Mesenchymal stem cell (in vitro differentiated cells and primary cell): ENCODE results near the gene CRHR1.

Experiments
- DNase-seq: peaks from one replicate; pipeline ENCODE4 v3.0.0-alpha.2; 2013
- H2AFZ ChIP-seq: one replicate; pipeline ENCODE4 v1.6.1; 2013; ENCODE audit warnings: low read depth, mild to moderate bottlenecking, control low read depth, inconsistent platforms, low read length, moderate library complexity
- H2AK5ac ChIP-seq: 2 replicates; pipeline ENCODE4 v1.6.1; 2013; ENCODE audit warnings: low read length, moderate library complexity, mild to moderate bottlenecking, inconsistent platforms; ENCODE audit not compliant: severe bottlenecking
- H2BK120ac ChIP-seq: one replicate; pipeline ENCODE4 v1.6.1; 2013; ENCODE audit warnings: low read depth, mild to moderate bottlenecking, inconsistent platforms, low read length, moderate library complexity
- H2BK12ac ChIP-seq, 2 experiments: one replicate each; pipeline ENCODE4 v1.6.1; 2013; ENCODE audit warnings: inconsistent platforms in 2 of 2, low read length in 2 of 2, mild to moderate bottlenecking in 2 of 2, moderate library complexity in 2 of 2, control low read depth in 1 of 2
- H2BK15ac ChIP-seq: one replicate; pipeline ENCODE4 v1.6.1; 2013; ENCODE audit warnings: mild to moderate bottlenecking, low read depth, inconsistent platforms; ENCODE audit not compliant: poor library complexity, severe bottlenecking
- H2BK5ac ChIP-seq: 2 replicates; pipeline ENCODE4 v1.6.1; 2013; ENCODE audit warnings: low read depth, mild to moderate bottlenecking, low read length, control low read depth, inconsistent platforms; ENCODE audit not compliant: poor library complexity, severe bottlenecking
- H3K14ac ChIP-seq, 2 experiments: one replicate each; pipeline ENCODE4 v1.6.1; 2013; ENCODE audit warnings: inconsistent platforms in 2 of 2, low read length in 2 of 2, control low read depth in 1 of 2, mild to moderate bottlenecking in 1 of 2, moderate library complexity in 1 of 2
- H3K18ac ChIP-seq, 2 experiments: one replicate each; pipeline ENCODE4 v1.6.1; 2013; ENCODE audit warnings: inconsistent platforms in 2 of 2, low read length in 2 of 2, control low read depth in 1 of 2, low read depth in 1 of 2, mild to moderate bottlenecking in 1 of 2
- H3K23ac ChIP-seq, 2 experiments: one replicate each; pipeline ENCODE4 v1.6.1; 2013; ENCODE audit warnings: inconsistent platforms in 2 of 2, low read length in 2 of 2, mild to moderate bottlenecking in 2 of 2, moderate library complexity in 2 of 2, control low read depth in 1 of 2
- H3K27ac ChIP-seq: 2 replicates; pipeline ENCODE4 v1.5.1; 2013; ENCODE audit warnings: mild to moderate bottlenecking, moderate library complexity, low read length, control low read depth, inconsistent platforms; ENCODE audit not compliant: poor library complexity, severe bottlenecking
- H3K27me3 ChIP-seq, 2 experiments: 2 replicates each; pipeline versions ENCODE4 v1.6.1 to v1.7.0; 2013; ENCODE audit warnings: low read length in 2 of 2, mild to moderate bottlenecking in 2 of 2, moderate library complexity in 2 of 2, control low read depth in 1 of 2, inconsistent platforms in 1 of 2; ENCODE audit not compliant: control insufficient read depth in 1 of 2, insufficient read depth in 1 of 2
- H3K36me3 ChIP-seq, 2 experiments: 2 replicates each; pipeline versions ENCODE4 v1.6.1 to v1.7.0; 2013; ENCODE audit warnings: low read length in 2 of 2, control low read depth in 1 of 2, inconsistent platforms in 1 of 2, low read depth in 1 of 2, mild to moderate bottlenecking in 1 of 2; ENCODE audit not compliant: insufficient read depth in 2 of 2, control insufficient read depth in 1 of 2
- H3K4ac ChIP-seq, 2 experiments: one replicate each; pipeline ENCODE4 v1.6.1; 2013; ENCODE audit warnings: inconsistent platforms in 2 of 2, low read length in 2 of 2, mild to moderate bottlenecking in 2 of 2, moderate library complexity in 2 of 2, control low read depth in 1 of 2, low read depth in 1 of 2
- H3K4me1 ChIP-seq: 2 replicates; pipeline ENCODE4 v1.6.1; 2013; ENCODE audit warnings: low read depth, low read length, control low read depth; ENCODE audit not compliant: control insufficient read depth, insufficient read depth
- H3K4me2 ChIP-seq: 2 replicates; pipeline ENCODE4 v1.6.1; 2013; ENCODE audit warnings: low read length, mild to moderate bottlenecking, inconsistent platforms; ENCODE audit not compliant: poor library complexity, severe bottlenecking
- H3K4me3 ChIP-seq, 2 experiments: 2 replicates each; pipeline versions ENCODE4 v1.5.1 to v1.7.0; 2013; ENCODE audit warnings: low read length in 2 of 2, mild to moderate bottlenecking in 2 of 2, control low read depth in 1 of 2, low read depth in 1 of 2; ENCODE audit not compliant: insufficient read depth in 1 of 2
- H3K79me1 ChIP-seq: replicated peaks from 2 replicates; pipeline ENCODE4 v1.6.1; 2013; ENCODE audit warnings: mild to moderate bottlenecking, control low read depth, low read length, inconsistent platforms; ENCODE audit not compliant: poor library complexity, severe bottlenecking
- H3K9ac ChIP-seq: 2 replicates; pipeline ENCODE4 v1.7.0; 2013; ENCODE audit warnings: mild to moderate bottlenecking, low read length, moderate library complexity
- H3K9me3 ChIP-seq: 2 replicates; pipeline ENCODE4 v1.7.0; 2013; ENCODE audit warnings: mild to moderate bottlenecking, low read length; ENCODE audit not compliant: control insufficient read depth
- H4K8ac ChIP-seq: one replicate; pipeline ENCODE4 v1.6.1; 2013; ENCODE audit warnings: inconsistent platforms, mild to moderate bottlenecking, low read length, moderate library complexity
- H4K91ac ChIP-seq: one replicate; pipeline ENCODE4 v1.6.1; 2013; ENCODE audit warnings: mild to moderate bottlenecking, low read length, inconsistent platforms
- WGBS: methylation state at CpG from one replicate; pipeline ENCODE4 v1.1.7; 2013; ENCODE audit warnings: mixed read lengths; 5-methylcytosine and 5-hydroxymethylcytosine counted together

The CRHR1 gene

DNA sequence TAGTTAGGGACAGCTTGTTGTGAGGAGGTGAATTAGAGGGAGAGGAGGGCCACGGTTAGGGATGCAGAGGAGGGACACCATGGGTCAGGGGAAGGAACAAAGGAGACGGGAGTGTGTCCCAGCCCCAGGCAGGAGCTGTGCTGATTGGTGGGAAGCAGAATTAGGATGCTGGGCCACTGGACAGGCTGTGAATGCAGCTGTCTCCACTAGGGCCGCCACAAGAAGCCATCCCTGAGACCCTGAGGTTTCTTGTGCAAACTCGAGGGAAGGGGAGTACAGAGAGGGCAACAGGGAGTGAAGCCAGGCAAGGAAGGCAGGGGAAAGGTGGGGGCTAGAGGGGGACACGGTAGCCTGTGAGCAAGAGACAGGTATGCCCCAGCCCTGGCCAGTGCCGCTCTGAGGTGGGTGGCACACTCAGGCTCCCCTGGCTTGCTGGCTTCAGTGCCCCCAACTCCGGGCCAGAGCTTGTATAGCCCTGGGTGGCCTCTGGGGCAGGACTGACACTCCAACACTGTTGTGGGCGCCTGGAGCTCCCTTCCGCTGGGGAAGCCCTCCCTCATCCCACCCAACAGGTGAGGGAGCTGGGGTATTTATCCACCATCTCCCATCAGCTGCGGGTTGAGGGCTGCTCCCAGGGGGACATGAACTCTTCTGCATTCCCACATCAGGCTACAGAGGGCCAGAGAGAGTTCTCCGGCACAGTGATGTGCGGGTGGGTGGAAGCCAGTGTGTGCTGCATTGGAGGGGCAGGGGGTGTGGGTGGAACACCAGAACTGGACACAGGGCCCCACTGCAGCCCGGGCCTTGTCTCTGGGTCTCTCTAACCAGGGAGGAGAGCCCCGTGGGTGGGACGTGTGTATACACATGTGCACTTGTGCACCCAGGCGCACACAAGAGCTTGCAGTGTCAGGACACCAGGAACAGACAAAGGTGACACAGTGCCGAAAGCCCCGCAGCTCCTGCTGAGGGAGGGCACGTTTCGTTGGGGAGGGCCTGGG lies 52.2 kb downstream of the CRHR1 start:
- Histone ChIP-seq H3K9me3 (no peaks in the 10 kb centered on the region), H3K4me2 (no peak overlapping the region), H3K23ac (no peak overlapping the region), H3K9ac (no peak overlapping the region), H2BK12ac (no peak overlapping the region), H2BK15ac (no peak overlapping the region), H3K4ac (no peak overlapping the region), H2AK5ac (no peak overlapping the region), H2BK5ac (no peak overlapping the region), H4K8ac (no peak overlapping the region), H2AFZ (no peak overlapping the region), H3K36me3 (no peaks in the 10 kb centered on the region), H3K79me1 (no peaks in the 10 kb centered on the region), H3K4me3 (no peak overlapping the region), H3K14ac (no peak overlapping the region), H3K4me1 (no peaks in the 10 kb centered on the region), H3K27me3 (peaks cover 41 to 74% of the 10 kb centered on the region in 2 experiments), H3K18ac (no peak overlapping the region), H2BK120ac (no peak overlapping the region), H4K91ac (no peak overlapping the region), H3K27ac (no peak overlapping the region)
- DNase-seq: no peak
- 65% methylated on average over 20 of the region's 20 CpGs for WGBS

DNA sequence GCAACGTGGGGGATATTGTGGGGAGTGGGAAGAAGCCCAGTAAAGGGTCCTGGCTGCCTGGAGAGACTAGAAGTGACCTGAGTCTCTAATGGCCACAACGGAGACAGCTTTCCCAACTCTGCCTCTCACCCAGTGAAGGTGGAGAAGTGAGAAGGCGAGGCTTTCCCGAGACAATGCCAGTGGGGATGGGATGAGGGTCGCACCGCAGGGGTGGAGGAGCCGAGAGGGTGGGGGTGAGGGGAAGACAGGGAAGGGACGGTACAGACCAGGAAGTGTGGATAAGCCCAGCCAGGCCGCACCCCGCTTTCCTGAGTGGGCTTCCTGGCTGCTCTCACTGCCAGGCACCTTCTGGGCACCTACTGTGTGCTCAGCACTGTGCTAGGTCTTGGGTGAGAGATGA lies 53.1 kb downstream of the CRHR1 start:
- Histone ChIP-seq H3K14ac (no peak overlapping the region), H3K4ac (no peak overlapping the region), H2AFZ (no peak overlapping the region), H3K18ac (no peak overlapping the region), H2BK15ac (no peak overlapping the region), H3K27me3 (peaks cover 41 to 81% of the 10 kb centered on the region in 2 experiments), H2BK120ac (no peak overlapping the region), H4K8ac (no peak overlapping the region), H2BK5ac (no peak overlapping the region), H3K4me2 (no peak overlapping the region), H3K23ac (no peak overlapping the region), H3K9ac (no peak overlapping the region), H3K27ac (no peak overlapping the region), H2BK12ac (no peak overlapping the region), H3K4me1 (no peaks in the 10 kb centered on the region), H2AK5ac (no peak overlapping the region), H3K9me3 (no peaks in the 10 kb centered on the region), H3K36me3 (no peaks in the 10 kb centered on the region), H3K79me1 (no peaks in the 10 kb centered on the region), H3K4me3 (no peak overlapping the region), H4K91ac (no peak overlapping the region)
- no peak for DNase-seq
- WGBS: 61% methylated on average over 10 of the region's 10 CpGs

- Histone ChIP-seq H3K4me2 (no peak overlapping the region), H3K4me1 (no peaks in the 10 kb centered on the region), H4K8ac (no peak overlapping the region), H2AK5ac (no peak overlapping the region), H3K9me3 (no peaks in the 10 kb centered on the region), H3K79me1 (no peaks in the 10 kb centered on the region), H2BK12ac (no peak overlapping the region), H3K14ac (no peak overlapping the region), H3K9ac (no peak overlapping the region), H2BK120ac (no peak overlapping the region), H2AFZ (no peak overlapping the region), H2BK15ac (no peak overlapping the region), H3K4ac (no peak overlapping the region), H3K36me3 (no peaks in the 10 kb centered on the region), H2BK5ac (no peak overlapping the region), H3K27me3 (peaks cover 41 to 81% of the 10 kb centered on the region in 2 experiments), H3K23ac (no peak overlapping the region), H3K27ac (no peak overlapping the region), H3K18ac (no peak overlapping the region), H3K4me3 (no peak overlapping the region), H4K91ac (no peak overlapping the region)
- DNase-seq: no peak
- WGBS: 82% methylated on average over 8 of the region's 9 CpGs
These were observed 53.5 kb downstream of the CRHR1 start for GRCh38 chr17:45837603-45838002.

- Histone ChIP-seq H3K18ac (no peak overlapping the region), H2BK120ac (no peak overlapping the region), H3K79me1 (no peaks in the 10 kb centered on the region), H3K4me3 (no peak overlapping the region), H3K27ac (no peak overlapping the region), H3K14ac (no peak overlapping the region), H3K4me1 (no peaks in the 10 kb centered on the region), H2AFZ (no peak overlapping the region), H3K4ac (no peak overlapping the region), H3K23ac (no peak overlapping the region), H3K27me3 (peaks cover 45 to 80% of the 10 kb centered on the region in 2 experiments), H3K9me3 (no peaks in the 10 kb centered on the region), H4K91ac (no peak overlapping the region), H4K8ac (no peak overlapping the region), H3K4me2 (no peak overlapping the region), H2AK5ac (no peak overlapping the region), H3K9ac (no peak overlapping the region), H2BK12ac (no peak overlapping the region), H2BK5ac (no peak overlapping the region), H3K36me3 (no peaks in the 10 kb centered on the region), H2BK15ac (no peak overlapping the region)
- DNase-seq: no peak
- WGBS: 78% methylated on average over 8 of the region's 8 CpGs
These were observed 54.7 kb downstream of the CRHR1 start for GRCh38 chr17:45838751-45839295.
